ENCODE data around the gene RBM18.

RBM18 gene

DNA sequence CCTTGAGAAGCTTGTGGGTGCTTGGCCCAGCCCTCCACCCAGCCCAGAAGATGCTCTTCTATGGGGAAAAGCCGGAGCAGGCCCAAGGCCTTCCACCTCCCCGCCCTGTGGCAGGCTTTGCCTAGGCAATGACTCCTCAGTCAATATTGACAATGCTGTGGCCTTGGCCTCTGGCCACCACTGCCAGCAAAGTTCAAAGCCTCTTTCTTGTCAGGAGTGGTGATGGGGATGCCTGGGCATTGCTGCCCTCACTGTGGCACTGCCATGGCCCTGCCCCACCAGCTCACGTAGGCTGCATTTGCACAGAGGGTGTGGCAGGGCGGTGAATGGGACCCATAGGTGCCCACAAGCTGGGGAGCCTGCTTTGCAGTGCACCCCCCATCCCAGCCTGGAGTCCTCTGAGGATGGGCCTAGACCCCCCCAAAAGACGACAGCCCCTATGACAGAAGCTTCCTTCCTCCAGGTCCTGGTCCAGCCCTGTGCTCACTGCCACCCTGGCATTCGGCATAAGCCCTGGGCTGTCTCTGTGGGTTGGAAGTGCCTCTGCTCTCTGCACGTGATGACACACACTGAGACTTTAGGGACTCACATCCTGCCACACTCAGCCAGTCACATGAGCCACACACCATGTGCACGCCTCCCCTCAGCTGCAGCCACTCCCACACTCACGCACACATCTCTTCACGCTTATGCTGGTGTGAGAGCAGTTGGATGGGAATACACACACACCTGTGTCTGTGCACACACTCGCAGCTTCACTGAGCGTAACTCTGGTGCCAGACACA is 73.9 kb downstream of the RBM18 start:
- no peak for DNase-seq (ENCODE audit: low spot score)
- TF ChIP-seq, protein P1, sequence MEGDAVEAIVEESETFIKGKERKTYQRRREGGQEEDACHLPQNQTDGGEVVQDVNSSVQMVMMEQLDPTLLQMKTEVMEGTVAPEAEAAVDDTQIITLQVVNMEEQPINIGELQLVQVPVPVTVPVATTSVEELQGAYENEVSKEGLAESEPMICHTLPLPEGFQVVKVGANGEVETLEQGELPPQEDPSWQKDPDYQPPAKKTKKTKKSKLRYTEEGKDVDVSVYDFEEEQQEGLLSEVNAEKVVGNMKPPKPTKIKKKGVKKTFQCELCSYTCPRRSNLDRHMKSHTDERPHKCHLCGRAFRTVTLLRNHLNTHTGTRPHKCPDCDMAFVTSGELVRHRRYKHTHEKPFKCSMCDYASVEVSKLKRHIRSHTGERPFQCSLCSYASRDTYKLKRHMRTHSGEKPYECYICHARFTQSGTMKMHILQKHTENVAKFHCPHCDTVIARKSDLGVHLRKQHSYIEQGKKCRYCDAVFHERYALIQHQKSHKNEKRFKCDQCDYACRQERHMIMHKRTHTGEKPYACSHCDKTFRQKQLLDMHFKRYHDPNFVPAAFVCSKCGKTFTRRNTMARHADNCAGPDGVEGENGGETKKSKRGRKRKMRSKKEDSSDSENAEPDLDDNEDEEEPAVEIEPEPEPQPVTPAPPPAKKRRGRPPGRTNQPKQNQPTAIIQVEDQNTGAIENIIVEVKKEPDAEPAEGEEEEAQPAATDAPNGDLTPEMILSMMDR (conservative IDR thresholded peaks at IDR 0.05; ENCODE audit: low read depth) = no peak
- CTCF ChIA-PET = interaction anchor here (0.7 kb wide), 1 partner anchor 71 kb away, joined by 3 read pairs; no protein-coding TSS in a partner anchor
- POLR2A ChIA-PET (ENCODE audit: low non-redundant PET) = no interaction called here
- no peak overlapping the region for H3K27ac ChIP-seq

DNA sequence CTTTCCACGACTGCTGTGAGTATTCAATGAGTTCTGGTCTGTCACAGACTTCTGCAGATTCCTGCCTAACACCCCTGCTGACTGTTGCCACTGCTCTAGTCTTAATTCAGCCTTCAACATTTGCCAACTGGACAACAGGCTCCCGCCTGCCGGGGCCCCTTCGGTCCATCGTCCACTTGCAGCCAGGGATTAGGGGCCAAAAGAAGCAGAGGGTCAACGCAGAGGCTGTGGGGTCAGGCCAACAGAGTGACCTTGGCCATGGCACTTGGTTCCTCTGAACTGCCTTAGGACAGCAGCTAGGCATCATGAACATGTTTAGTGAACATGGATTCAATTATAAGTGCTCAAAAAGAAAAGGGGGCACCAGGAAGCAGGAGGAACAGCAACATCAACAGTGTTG is 76.3 kb downstream of the RBM18 start:
- ChIA-PET CTCF (no interaction called here), POLR2A (ENCODE audit: low non-redundant PET) (no interaction called here)
- H3K27ac ChIP-seq = no peak overlapping the region
- TF ChIP-seq, protein P1 (conservative IDR thresholded peaks at IDR 0.05; ENCODE audit: low read depth) = no peak
- DNase-seq (ENCODE audit: low spot score) = no peak

All from RWPE1 (cell line).